Measurements from ENCODE around the gene LRRC3C. TPM values are rescaled to one million over a fixed set of nuclear protein-coding genes. Genes with fewer than 3 reads are reported as not detected.

Gene LRRC3C
- total RNA-seq, 1 experiment from 2014 or later = not detected

DNA sequence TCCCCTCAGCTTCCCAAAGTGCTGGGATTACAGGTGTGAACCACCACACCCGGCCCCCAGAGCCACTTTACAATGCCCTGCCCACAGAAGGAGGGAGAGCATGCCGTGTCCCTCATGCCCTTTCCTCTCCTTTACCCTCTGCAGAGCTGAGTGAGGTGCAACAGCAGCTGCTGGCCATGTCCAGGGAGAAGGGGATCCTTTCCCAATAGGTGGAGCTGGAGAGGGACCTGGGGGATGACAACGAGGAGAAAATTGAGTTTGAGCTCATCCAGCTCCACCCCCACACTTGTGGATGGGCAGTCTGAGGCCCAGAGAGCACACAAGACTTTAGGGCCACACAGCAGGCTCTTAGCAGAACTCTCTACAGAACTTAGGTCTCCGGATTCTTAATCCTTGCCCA is 27.3 kb downstream of the LRRC3C start:
- Histone ChIP-seq H3K4me3 (ENCODE audit: low read depth, low read length) (no peak overlapping the region), H3K9me3 (no peaks in the 10 kb centered on the region), H3K36me3 (ENCODE audit: control insufficient read depth, insufficient read depth, low read length) (no peaks in the 10 kb centered on the region), H3K4me1 (peaks cover 15% of the 10 kb centered on the region), H3K27me3 (replicated peaks; ENCODE audit: control insufficient read depth, insufficient read depth, low read length) (no peaks in the 10 kb centered on the region)
- POLR2A ChIA-PET = interaction anchor here (0.5 to 0.9 kb wide), 2 partner anchors 24 to 84 kb away, joined by 3 to 9 read pairs; no protein-coding TSS in a partner anchor
- no peak for TF ChIP-seq CTCF (IDR thresholded peaks at IDR 0.05; ENCODE audit: insufficient read depth in 1 of 2, low read depth in 1 of 2, low read length in 1 of 2, severe bottlenecking in 1 of 2, unreplicated experiment in 1 of 2)
- Mint-ChIP-seq H3K27me3 (ENCODE audit: insufficient read depth, unreplicated experiment) (no peaks in the 10 kb centered on the region), H3K9me3 (ENCODE audit: unreplicated experiment) (no peaks in the 10 kb centered on the region), H3K27ac (ENCODE audit: unreplicated experiment) (no peak overlapping the region), H3K4me1 (ENCODE audit: low read depth, unreplicated experiment) (peaks cover 16% of the 10 kb centered on the region), H3K36me3 (ENCODE audit: insufficient read depth, unreplicated experiment) (no peaks in the 10 kb centered on the region), H3K4me3 (ENCODE audit: unreplicated experiment) (no peak overlapping the region)
- CTCF ChIA-PET = interaction anchor here (0.7 kb wide), 1 partner anchor 25 kb away, joined by 3 read pairs; the partner anchor contains the start of gene PSMD3
- no peak for DNase-seq
- intact Hi-C loops (cut with micrococcal nuclease; ENCODE audit: unreplicated experiment) = no loop called here
- no TSS peak for BruUV-seq (replicated peaks)

DNA sequence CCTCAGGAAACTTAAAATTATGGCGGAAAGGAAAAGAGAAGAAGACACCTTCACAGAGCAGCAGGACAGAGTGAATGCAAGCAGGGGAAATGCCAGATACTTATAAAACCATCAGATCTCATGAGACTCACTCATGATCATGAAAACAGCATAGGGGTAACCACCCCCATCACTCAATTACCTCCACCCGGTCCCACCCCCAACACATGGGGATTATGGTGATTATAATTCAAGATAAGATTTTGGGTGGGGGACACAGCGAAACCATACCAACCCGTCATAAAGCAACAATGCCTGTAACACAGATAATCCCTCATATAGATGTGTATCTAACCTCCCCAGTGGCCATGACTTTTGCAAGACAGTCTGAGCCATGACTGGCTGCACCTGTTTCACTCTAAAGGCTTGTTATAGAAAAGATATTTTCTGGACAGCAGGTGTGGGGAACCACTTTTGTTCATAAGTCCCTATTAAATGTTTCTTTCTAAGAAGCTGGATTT is 28.2 kb downstream of the LRRC3C start:
- no peaks in the 10 kb centered on the region for H3K36me3 ChIP-seq (ENCODE audit: control insufficient read depth, insufficient read depth, low read length)
- H3K4me1 Mint-ChIP-seq (ENCODE audit: low read depth, unreplicated experiment) = peaks cover 25% of the 10 kb centered on the region
- H3K4me3 ChIP-seq (ENCODE audit: low read depth, low read length) = no peak overlapping the region
- no peaks in the 10 kb centered on the region for H3K36me3 Mint-ChIP-seq (ENCODE audit: insufficient read depth, unreplicated experiment)
- ChIA-PET CTCF (no interaction called here), POLR2A (no interaction called here)
- no peaks in the 10 kb centered on the region for H3K27me3 ChIP-seq (replicated peaks; ENCODE audit: control insufficient read depth, insufficient read depth, low read length)
- H3K4me3 Mint-ChIP-seq (ENCODE audit: unreplicated experiment) = no peak overlapping the region
- intact Hi-C loops (cut with micrococcal nuclease; ENCODE audit: unreplicated experiment) = no loop called here
- no peaks in the 10 kb centered on the region for H3K27me3 Mint-ChIP-seq (ENCODE audit: insufficient read depth, unreplicated experiment)
- H3K4me1 ChIP-seq = peaks cover 21% of the 10 kb centered on the region
- H3K27ac Mint-ChIP-seq (ENCODE audit: unreplicated experiment) = no peak overlapping the region
- no TSS peak for BruUV-seq (replicated peaks)
- DNase-seq = no peak
- TF ChIP-seq CTCF (IDR thresholded peaks at IDR 0.05; ENCODE audit: insufficient read depth in 1 of 2, low read depth in 1 of 2, low read length in 1 of 2, severe bottlenecking in 1 of 2, unreplicated experiment in 1 of 2) = no peak
- H3K9me3 ChIP-seq = no peaks in the 10 kb centered on the region
- H3K9me3 Mint-ChIP-seq (ENCODE audit: unreplicated experiment) = no peaks in the 10 kb centered on the region

DNA sequence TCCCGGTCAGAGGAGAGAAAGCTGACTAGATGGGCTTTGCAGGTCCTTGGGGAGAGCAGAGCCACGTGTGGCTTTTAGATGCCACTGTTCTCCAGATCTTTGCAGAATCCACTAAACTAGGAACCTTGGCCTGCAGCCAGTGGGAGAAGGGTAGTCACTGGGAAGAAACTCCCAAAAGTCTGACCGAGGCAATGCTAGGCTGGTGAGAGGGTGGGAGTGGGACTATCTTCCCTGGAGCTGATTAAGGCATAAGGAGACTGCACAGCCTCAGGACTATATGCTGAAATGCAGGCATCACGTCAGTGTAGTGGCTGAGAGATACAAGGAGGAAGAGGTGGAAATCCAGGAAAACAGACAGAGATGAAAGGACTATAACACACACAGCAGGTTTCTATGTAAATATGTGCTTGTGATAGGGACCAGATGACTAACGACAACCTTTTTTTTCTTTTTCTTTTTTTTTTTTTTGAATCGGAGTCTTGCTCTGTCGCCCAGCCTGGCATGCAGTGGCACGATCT is 33.1 kb downstream of the LRRC3C start:
- Mint-ChIP-seq H3K27me3 (ENCODE audit: insufficient read depth, unreplicated experiment) (no peaks in the 10 kb centered on the region), H3K27ac (ENCODE audit: unreplicated experiment) (peak overlapping the region; percentile 84), H3K4me1 (ENCODE audit: low read depth, unreplicated experiment) (peaks cover 25% of the 10 kb centered on the region), H3K9me3 (ENCODE audit: unreplicated experiment) (no peaks in the 10 kb centered on the region), H3K36me3 (ENCODE audit: insufficient read depth, unreplicated experiment) (no peaks in the 10 kb centered on the region), H3K4me3 (ENCODE audit: unreplicated experiment) (peak overlapping the region; percentile 21)
- peak; percentile 60 to 61 for DNase-seq
- CTCF ChIA-PET = interaction anchor here (0.5 to 0.8 kb wide), 3 partner anchors 20 to 164 kb away, joined by 3 to 4 read pairs (median 4); partner anchors contain the start of genes GSDMB and PSMD3
- Histone ChIP-seq H3K9me3 (no peaks in the 10 kb centered on the region), H3K4me1 (peaks cover 25% of the 10 kb centered on the region), H3K27me3 (replicated peaks; ENCODE audit: control insufficient read depth, insufficient read depth, low read length) (no peaks in the 10 kb centered on the region), H3K4me3 (ENCODE audit: low read depth, low read length) (no peak overlapping the region), H3K36me3 (ENCODE audit: control insufficient read depth, insufficient read depth, low read length) (no peaks in the 10 kb centered on the region)
- BruUV-seq (replicated peaks) = no TSS peak
- no peak for TF ChIP-seq CTCF (IDR thresholded peaks at IDR 0.05; ENCODE audit: insufficient read depth in 1 of 2, low read depth in 1 of 2, low read length in 1 of 2, severe bottlenecking in 1 of 2, unreplicated experiment in 1 of 2)
- intact Hi-C loops (cut with micrococcal nuclease; ENCODE audit: unreplicated experiment) = no loop called here
- POLR2A ChIA-PET = no interaction called here

Data from Caco-2 (cell line).